A172 (cell line): Measurements from ENCODE around the gene SUGCT. TPM values are rescaled to one million over a fixed set of nuclear protein-coding genes. Genes with fewer than 3 reads are reported as not detected.
"Not testable (repeated sequence)": the region's sequence is repeated elsewhere in the genome, so short reads cannot be mapped to it uniquely, and the experiment has no call there.

Experiments used
- DNase-seq: peaks from one replicate; pipeline ENCODE4 v3.0.0-alpha.2; 2015; ENCODE audit warnings: low spot score
- total RNA-seq: library from RNA; depleted of rRNA; stranded (reverse); fragments of >200 nt; shearing (Covaris generic); gene quantifications from 2 replicates; pipeline ENCODE4 v1.2.3, GENCODE V29; 2014

Gene SUGCT
- total RNA-seq, 1 experiment from 2014 or later: 3.3 TPM

- no peak for DNase-seq
Measured at GRCh38 chr7:40569326-40569725, 434.5 kb downstream of the SUGCT start.

- DNase-seq: no peak
Measured at GRCh38 chr7:40570223-40570622, 435.4 kb downstream of the SUGCT start.

- peak; percentile 74 for DNase-seq
Measured at GRCh38 chr7:40571796-40572195, 437.0 kb downstream of the SUGCT start.

GRCh38 chr7:40572810-40573465, 438.1 kb downstream of the SUGCT start:
- DNase-seq: peak; percentile 17

- DNase-seq: no peak
Measured at GRCh38 chr7:40579401-40579800, 444.6 kb downstream of the SUGCT start.

- no peak for DNase-seq
Measured at GRCh38 chr7:40580776-40581175, 446.0 kb downstream of the SUGCT start.

- no peak for DNase-seq
Measured at GRCh38 chr7:40582539-40582938, 447.7 kb downstream of the SUGCT start.

GRCh38 chr7:40583667-40584444, 449.1 kb downstream of the SUGCT start:
- no peak for DNase-seq

GRCh38 chr7:40584667-40585433, 450.0 kb downstream of the SUGCT start:
- DNase-seq: peak; percentile 51

- peak; percentile 76 for DNase-seq
Measured at GRCh38 chr7:40586197-40586596, 451.4 kb downstream of the SUGCT start.

- no peak for DNase-seq
Measured at GRCh38 chr7:40587419-40587818, 452.6 kb downstream of the SUGCT start.

- no peak for DNase-seq
Measured at GRCh38 chr7:40595129-40595528, 460.3 kb downstream of the SUGCT start.

- DNase-seq: no peak
Measured at GRCh38 chr7:40595832-40596231, 461.0 kb downstream of the SUGCT start.

- no peak for DNase-seq
Measured at GRCh38 chr7:40597517-40597916, 462.7 kb downstream of the SUGCT start.

GRCh38 chr7:40598915-40599314, 464.1 kb downstream of the SUGCT start:
- no peak for DNase-seq

- no peak for DNase-seq
Measured at GRCh38 chr7:40599836-40600235, 465.0 kb downstream of the SUGCT start.

- not testable (repeated sequence) for DNase-seq
Measured at GRCh38 chr7:40602351-40602750, 467.5 kb downstream of the SUGCT start.

GRCh38 chr7:40604601-40605438, 470.0 kb downstream of the SUGCT start:
- DNase-seq: peak; percentile 35

- no peak for DNase-seq
Measured at GRCh38 chr7:40608321-40609075, 473.7 kb downstream of the SUGCT start.

GRCh38 chr7:40610461-40610860, 475.7 kb downstream of the SUGCT start:
- no peak for DNase-seq
